Parathyroid adenoma (tissue), 2 donors: ENCODE data around the gene INS.

Experiments used
- H2AFZ ChIP-seq: fragments of 300-600 bp; sonication (generic); one replicate; pipeline ENCODE4 v1.7.0; 2017; ENCODE audit warnings: antibody characterized with exemption, mild to moderate bottlenecking
- H3K27ac ChIP-seq: fragments of 300-600 bp; sonication (generic); one replicate; pipeline ENCODE4 v1.7.0; 2017
- H3K27me3 ChIP-seq: fragments of 300-600 bp; sonication (generic); one replicate; pipeline ENCODE4 v1.7.0; 2017; ENCODE audit warnings: low read length; ENCODE audit not compliant: control insufficient read depth, insufficient read depth
- H3K36me3 ChIP-seq: fragments of 300-600 bp; sonication (generic); one replicate; pipeline ENCODE4 v1.7.0; 2017; ENCODE audit warnings: low read length; ENCODE audit not compliant: control insufficient read depth, insufficient read depth
- H3K4me1 ChIP-seq: fragments of 300-600 bp; sonication (generic); one replicate; pipeline ENCODE4 v1.7.0; 2017; ENCODE audit warnings: control low read depth
- H3K4me2 ChIP-seq: fragments of 300-600 bp; sonication (generic); one replicate; pipeline ENCODE4 v1.7.0; 2017; ENCODE audit warnings: low read length
- H3K4me3 ChIP-seq: fragments of 300-600 bp; sonication (generic); one replicate; pipeline ENCODE4 v1.7.0; 2017; ENCODE audit warnings: low read depth, low read length
- H3K79me2 ChIP-seq: fragments of 300-600 bp; sonication (generic); one replicate; pipeline ENCODE4 v1.7.0; 2017; ENCODE audit warnings: control low read depth
- H3K9ac ChIP-seq: fragments of 300-600 bp; sonication (generic); one replicate; pipeline ENCODE4 v1.7.0; 2017; ENCODE audit warnings: mild to moderate bottlenecking
- H3K9me3 ChIP-seq: fragments of 300-600 bp; sonication (generic); one replicate; pipeline ENCODE4 v1.7.0; 2017; ENCODE audit warnings: low read length; ENCODE audit not compliant: control insufficient read depth
- TF ChIP-seq, protein P1 (sequence below): fragments of 300-600 bp; sonication (generic); IDR thresholded peaks from one replicate; pipeline ENCODE4 v1.7.0; 2017; ENCODE audit warnings: antibody characterized with exemption, mild to moderate bottlenecking
- donor health status: primary hyperparathyroidism.

Gene INS

DNA sequence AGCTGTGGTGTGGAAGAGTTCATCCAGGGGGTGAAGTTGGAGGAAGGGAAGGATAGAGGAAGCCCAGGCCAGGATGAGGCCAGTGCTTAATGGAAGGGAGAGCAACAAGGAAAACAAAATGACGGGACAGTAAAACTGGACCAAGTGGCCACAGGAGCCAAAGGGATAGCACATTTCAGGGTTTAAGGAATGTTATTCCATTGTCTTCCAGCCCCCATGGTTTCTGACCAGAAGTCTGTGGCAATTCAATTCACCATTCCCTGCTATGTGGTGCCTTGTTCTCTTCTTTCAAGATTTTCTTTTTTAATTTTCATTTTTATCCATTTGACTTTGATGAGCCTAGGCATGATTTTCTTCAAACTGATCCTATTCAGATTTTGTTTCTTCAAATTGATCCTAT, 44.3 kb downstream of the INS start:
- no peaks in the 10 kb centered on the region for H3K9me3 ChIP-seq
- H3K27me3 ChIP-seq: no peaks in the 10 kb centered on the region
- H3K4me2 ChIP-seq: no peak overlapping the region
- no peak overlapping the region for H2AFZ ChIP-seq
- H3K36me3 ChIP-seq: no peaks in the 10 kb centered on the region
- TF ChIP-seq, protein P1, sequence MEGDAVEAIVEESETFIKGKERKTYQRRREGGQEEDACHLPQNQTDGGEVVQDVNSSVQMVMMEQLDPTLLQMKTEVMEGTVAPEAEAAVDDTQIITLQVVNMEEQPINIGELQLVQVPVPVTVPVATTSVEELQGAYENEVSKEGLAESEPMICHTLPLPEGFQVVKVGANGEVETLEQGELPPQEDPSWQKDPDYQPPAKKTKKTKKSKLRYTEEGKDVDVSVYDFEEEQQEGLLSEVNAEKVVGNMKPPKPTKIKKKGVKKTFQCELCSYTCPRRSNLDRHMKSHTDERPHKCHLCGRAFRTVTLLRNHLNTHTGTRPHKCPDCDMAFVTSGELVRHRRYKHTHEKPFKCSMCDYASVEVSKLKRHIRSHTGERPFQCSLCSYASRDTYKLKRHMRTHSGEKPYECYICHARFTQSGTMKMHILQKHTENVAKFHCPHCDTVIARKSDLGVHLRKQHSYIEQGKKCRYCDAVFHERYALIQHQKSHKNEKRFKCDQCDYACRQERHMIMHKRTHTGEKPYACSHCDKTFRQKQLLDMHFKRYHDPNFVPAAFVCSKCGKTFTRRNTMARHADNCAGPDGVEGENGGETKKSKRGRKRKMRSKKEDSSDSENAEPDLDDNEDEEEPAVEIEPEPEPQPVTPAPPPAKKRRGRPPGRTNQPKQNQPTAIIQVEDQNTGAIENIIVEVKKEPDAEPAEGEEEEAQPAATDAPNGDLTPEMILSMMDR: no peak
- no peak overlapping the region for H3K27ac ChIP-seq
- no peaks in the 10 kb centered on the region for H3K4me1 ChIP-seq
- no peak overlapping the region for H3K4me3 ChIP-seq
- no peak overlapping the region for H3K9ac ChIP-seq
- no peaks in the 10 kb centered on the region for H3K79me2 ChIP-seq

DNA sequence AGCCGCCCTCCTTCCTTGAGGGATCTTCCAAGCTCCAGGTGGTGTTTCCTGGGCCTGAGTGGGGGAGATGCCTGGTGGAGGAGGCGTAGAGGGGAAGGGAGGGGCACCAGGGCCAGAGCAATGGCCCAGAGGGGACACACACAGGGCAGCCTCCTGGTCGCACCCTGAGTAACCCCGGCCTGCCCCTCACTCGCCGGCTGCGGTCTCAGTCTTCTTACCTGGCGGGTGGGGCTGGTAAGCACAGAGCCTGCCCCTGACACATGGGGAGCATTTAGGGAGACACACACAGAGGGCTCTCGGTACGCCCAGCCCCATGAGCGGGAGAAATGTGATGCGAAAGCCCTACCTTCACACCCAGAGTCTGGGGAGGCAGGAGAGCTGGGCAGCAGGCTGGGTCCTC, 45.7 kb downstream of the INS start:
- no peak overlapping the region for H3K4me2 ChIP-seq
- H3K4me3 ChIP-seq: no peak overlapping the region
- no peaks in the 10 kb centered on the region for H3K9me3 ChIP-seq
- H3K36me3 ChIP-seq: no peaks in the 10 kb centered on the region
- no peaks in the 10 kb centered on the region for H3K79me2 ChIP-seq
- no peak overlapping the region for H3K27ac ChIP-seq
- no peaks in the 10 kb centered on the region for H3K27me3 ChIP-seq
- H3K9ac ChIP-seq: no peak overlapping the region
- H2AFZ ChIP-seq: no peak overlapping the region
- no peaks in the 10 kb centered on the region for H3K4me1 ChIP-seq
- TF ChIP-seq, protein P1: no peak

GRCh38 chr11:2114430-2115241, 46.4 kb downstream of the INS start:
- Histone ChIP-seq H3K9me3 (no peaks in the 10 kb centered on the region), H3K79me2 (no peaks in the 10 kb centered on the region), H3K27me3 (no peaks in the 10 kb centered on the region), H3K36me3 (no peaks in the 10 kb centered on the region), H3K4me2 (no peak overlapping the region), H3K4me1 (no peaks in the 10 kb centered on the region), H3K27ac (no peak overlapping the region), H3K9ac (no peak overlapping the region), H2AFZ (no peak overlapping the region), H3K4me3 (no peak overlapping the region)
- TF ChIP-seq, protein P1: no peak

GRCh38 chr11:2113776-2114175, 47.2 kb downstream of the INS start:
- no peak overlapping the region for H3K4me3 ChIP-seq
- H3K27me3 ChIP-seq: no peaks in the 10 kb centered on the region
- H2AFZ ChIP-seq: no peak overlapping the region
- no peak overlapping the region for H3K4me2 ChIP-seq
- no peak overlapping the region for H3K27ac ChIP-seq
- no peaks in the 10 kb centered on the region for H3K79me2 ChIP-seq
- H3K4me1 ChIP-seq: no peaks in the 10 kb centered on the region
- TF ChIP-seq, protein P1: no peak
- H3K9ac ChIP-seq: no peak overlapping the region
- no peaks in the 10 kb centered on the region for H3K36me3 ChIP-seq
- H3K9me3 ChIP-seq: no peaks in the 10 kb centered on the region

GRCh38 chr11:2110521-2110920, 50.5 kb downstream of the INS start:
- H3K36me3 ChIP-seq: no peaks in the 10 kb centered on the region
- H3K27ac ChIP-seq: no peak overlapping the region
- no peak overlapping the region for H3K9ac ChIP-seq
- no peaks in the 10 kb centered on the region for H3K4me1 ChIP-seq
- H3K79me2 ChIP-seq: no peaks in the 10 kb centered on the region
- no peak overlapping the region for H3K4me2 ChIP-seq
- no peak overlapping the region for H3K4me3 ChIP-seq
- H2AFZ ChIP-seq: no peak overlapping the region
- H3K27me3 ChIP-seq: no peaks in the 10 kb centered on the region
- TF ChIP-seq, protein P1: no peak
- no peaks in the 10 kb centered on the region for H3K9me3 ChIP-seq
